ENCODE measurements around the gene OSER1. TPM values are rescaled to one million over a fixed set of nuclear protein-coding genes. Genes with fewer than 3 reads are reported as not detected.

OSER1 gene
- total and polyA plus RNA-seq, 9 of the 15 experiments (the other 6 are each of a cell fraction or from before 2014, with no cell fraction given) = 15.5 to 57.3 (median 19.9) TPM

GRCh38 chr20:44211177-44212039 is 837 bp upstream of the OSER1 start (continued):
- TF ChIP-seq, protein P1, sequence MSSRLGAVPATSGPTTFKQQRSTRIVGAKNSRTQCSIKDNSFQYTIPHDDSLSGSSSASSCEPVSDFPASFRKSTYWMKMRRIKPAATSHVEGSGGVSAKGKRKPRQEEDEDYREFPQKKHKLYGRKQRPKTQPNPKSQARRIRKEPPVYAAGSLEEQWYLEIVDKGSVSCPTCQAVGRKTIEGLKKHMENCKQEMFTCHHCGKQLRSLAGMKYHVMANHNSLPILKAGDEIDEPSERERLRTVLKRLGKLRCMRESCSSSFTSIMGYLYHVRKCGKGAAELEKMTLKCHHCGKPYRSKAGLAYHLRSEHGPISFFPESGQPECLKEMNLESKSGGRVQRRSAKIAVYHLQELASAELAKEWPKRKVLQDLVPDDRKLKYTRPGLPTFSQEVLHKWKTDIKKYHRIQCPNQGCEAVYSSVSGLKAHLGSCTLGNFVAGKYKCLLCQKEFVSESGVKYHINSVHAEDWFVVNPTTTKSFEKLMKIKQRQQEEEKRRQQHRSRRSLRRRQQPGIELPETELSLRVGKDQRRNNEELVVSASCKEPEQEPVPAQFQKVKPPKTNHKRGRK (tag; IDR thresholded peaks at IDR 0.05) = no peak
- TF ChIP-seq TSHZ1 (CRISPR knock-in tag; IDR thresholded peaks at IDR 0.05) (no peak), ZBTB5 (IDR thresholded peaks at IDR 0.05) (no peak), FOSL1 (tag; conservative IDR thresholded peaks at IDR 0.05) (peak; percentile 48; the same call in 1 of the 2 replicates), CREM (IDR thresholded peaks at IDR 0.05; ENCODE audit: low read depth) (no peak), CXXC5 (CRISPR knock-in tag; IDR thresholded peaks at IDR 0.05) (no peak), BRD9 (IDR thresholded peaks at IDR 0.05; ENCODE audit: low read depth, partially characterized antibody) (no peak), TSC22D4 (tag; IDR thresholded peaks at IDR 0.05) (no peak), EP400 (IDR thresholded peaks at IDR 0.05) (no peak; the same call in 1 of the 2 replicates), ZNF232 (CRISPR knock-in tag; IDR thresholded peaks at IDR 0.05) (no peak), ZFP36 (IDR thresholded peaks at IDR 0.05; ENCODE audit: low read depth, low read length, partially characterized antibody) (no peak), NKRF (IDR thresholded peaks at IDR 0.05; ENCODE audit: borderline replicate concordance) (peak; percentile 40; the same call in 1 of the 2 replicates), ZKSCAN1 (IDR thresholded peaks at IDR 0.05; ENCODE audit: low read depth, low read length) (no peak), STAT5B (CRISPR knock-in tag; IDR thresholded peaks at IDR 0.05) (no peak), ARID1B (IDR thresholded peaks at IDR 0.05) (no peak)
- TF ChIP-seq, protein P2, sequence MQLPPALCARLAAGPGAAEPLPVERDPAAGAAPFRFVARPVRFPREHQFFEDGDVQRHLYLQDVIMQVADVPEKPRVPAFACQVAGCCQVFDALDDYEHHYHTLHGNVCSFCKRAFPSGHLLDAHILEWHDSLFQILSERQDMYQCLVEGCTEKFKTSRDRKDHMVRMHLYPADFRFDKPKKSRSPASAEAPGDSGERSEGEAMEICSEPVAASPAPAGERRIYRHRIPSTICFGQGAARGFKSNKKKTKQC (CRISPR knock-in tag; IDR thresholded peaks at IDR 0.05) = peak; percentile 28; the same call in 1 of the 2 replicates
- TF ChIP-seq, protein P3, sequence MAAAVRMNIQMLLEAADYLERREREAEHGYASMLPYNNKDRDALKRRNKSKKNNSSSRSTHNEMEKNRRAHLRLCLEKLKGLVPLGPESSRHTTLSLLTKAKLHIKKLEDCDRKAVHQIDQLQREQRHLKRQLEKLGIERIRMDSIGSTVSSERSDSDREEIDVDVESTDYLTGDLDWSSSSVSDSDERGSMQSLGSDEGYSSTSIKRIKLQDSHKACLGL (CRISPR knock-in tag; IDR thresholded peaks at IDR 0.05; ENCODE audit: borderline replicate concordance, poor library complexity, severe bottlenecking) = no peak
